ENCODE data around the gene RAB5B. TPM values are rescaled to one million over a fixed set of nuclear protein-coding genes. Genes with fewer than 3 reads are reported as not detected.

The RAB5B gene
- total and polyA plus RNA-seq, 2 donors (not counting 3 experiments of a cell fraction or from before 2014, with no cell fraction given) = 103 to 105 TPM

- Histone ChIP-seq H2AFZ (ENCODE audit: low read depth, low read length) (no peak overlapping the region), H3K9me1 (replicated peaks; ENCODE audit: control insufficient read depth, extremely low read depth, insufficient read depth, low read length) (no peaks in the 10 kb centered on the region), H3K4me3 (replicated peaks in 1 of 3; ENCODE audit: insufficient read depth in 1 of 3, low read depth in 1 of 3, low read length in 3 of 3) (no peak overlapping the region), H3K4me1 (ENCODE audit: control insufficient read depth, extremely low read depth, insufficient read depth, low read length) (peaks cover 16% of the 10 kb centered on the region), H3K36me3 (ENCODE audit: control insufficient read depth in 2 of 2, extremely low read depth in 1 of 2, insufficient read depth in 2 of 2, low read length in 2 of 2) (peaks cover 4 to 5% of the 10 kb centered on the region in 2 experiments), H4K20me1 (replicated peaks; ENCODE audit: control insufficient read depth, extremely low read depth, insufficient read depth, low read length) (no peaks in the 10 kb centered on the region), H3K9ac (replicated peaks; ENCODE audit: extremely low read depth, insufficient read depth, low read length) (no peak overlapping the region), H3K27me3 (ENCODE audit: control insufficient read depth in 2 of 2, insufficient read depth in 2 of 2, low read length in 2 of 2) (no peaks in the 10 kb centered on the region), H3K9me3 (replicated peaks; ENCODE audit: control insufficient read depth, insufficient read depth, low read length) (no peaks in the 10 kb centered on the region), H3K4me2 (ENCODE audit: insufficient read depth, low read length) (no peak overlapping the region), H3K79me2 (ENCODE audit: control insufficient read depth, insufficient read depth, low read length) (peaks cover 57% of the 10 kb centered on the region), H3K27ac (ENCODE audit: insufficient read depth, low read depth, low read length) (no peak overlapping the region)
- POLR2A ChIA-PET = no interaction called here
- CTCF ChIA-PET = interaction anchor here (0.7 to 1.2 kb wide), 2 partner anchors 20 to 51 kb away, joined by 3 read pairs; no protein-coding TSS in a partner anchor
- TF ChIP-seq GATA2 (IDR thresholded peaks at IDR 0.05; ENCODE audit: insufficient read depth, insufficient read length, low read depth, low read length) (no peak), MYC (IDR thresholded peaks at IDR 0.05; ENCODE audit: low read depth, low read length) (no peak), JUN (IDR thresholded peaks at IDR 0.05; ENCODE audit: borderline replicate concordance, insufficient read depth, insufficient read length, low read depth) (no peak), POLR2A (IDR thresholded peaks at IDR 0.05; ENCODE audit: low read depth, low read length) (no peak), EZH2 (IDR thresholded peaks at IDR 0.05; ENCODE audit: borderline replicate concordance, low read depth, low read length, severe bottlenecking) (no peak), CTCF (IDR thresholded peaks at IDR 0.05; ENCODE audit: extremely low read depth in 1 of 2, insufficient read depth in 1 of 2, low read depth in 1 of 2, low read length in 2 of 2) (no peak), FOS (IDR thresholded peaks at IDR 0.05; ENCODE audit: borderline replicate concordance, insufficient read depth, low read length) (no peak), MAX (IDR thresholded peaks at IDR 0.05; ENCODE audit: insufficient read depth, insufficient read length) (no peak), POLR2AphosphoS5 (IDR thresholded peaks at IDR 0.05; ENCODE audit: insufficient read depth, low read depth, low read length) (no peak)
- dilution Hi-C loops (cut with MboI; ENCODE audit: extremely low pct_ligation_motif_present, low sequenced_read_pairs) = no loop called here
- DNase-seq (ENCODE audit: low read depth, low spot score) (no peak), FAIRE-seq (no peak)
- intact Hi-C loops (cut with micrococcal nuclease) = no loop called here
- no TSS peak for BruUV-seq (replicated peaks)
Observed at GRCh38 chr12:55978393-55978792, 4.5 kb downstream of the RAB5B start.

All from endothelial cell of umbilical vein (primary cell).